A673 (cell line): ENCODE measurements around the gene C1orf74. TPM values are rescaled to one million over a fixed set of nuclear protein-coding genes. Genes with fewer than 3 reads are reported as not detected.

ENCODE experiments used
- BruUV-seq: library from RNA; stranded (reverse); fragments of 400-500 nt; replicated peaks from 2 replicates; lab custom pipeline; 2021; lab: Mats Ljungman, UMichigan
- CTCF ChIA-PET: fragments of 300-600 bp; sonication (Branson Sonifier 250); formaldehyde crosslinking; loops from one replicate; lab custom pipeline; 2022; ENCODE audit warnings: antibody characterized with exemption; lab: Charles Lee
- POLR2A ChIA-PET: fragments of 300-600 bp; sonication (Branson Sonifier 250); formaldehyde crosslinking; loops from one replicate; lab custom pipeline; 2022; ENCODE audit warnings: antibody characterized with exemption; ENCODE audit not compliant: low non-redundant PET; lab: Charles Lee
- DNase-seq: peaks from one replicate; pipeline ENCODE4 v3.0.0-alpha.2; 2015; ENCODE audit warnings: low spot score
- H3K27ac ChIP-seq: fragments of 200-600 bp; sonication (generic); 2 replicates; pipeline ENCODE4 v1.5.1; 2016; ENCODE audit warnings: mixed run types, low read depth, mild to moderate bottlenecking, mixed read lengths, antibody characterized with exemption, low read length; ENCODE audit not compliant: poor library complexity, severe bottlenecking
- H3K27me3 ChIP-seq: fragments of 200-600 bp; sonication (generic); replicated peaks from 2 replicates; pipeline ENCODE4 v1.6.1; 2017; ENCODE audit warnings: mixed run types, low read depth, mild to moderate bottlenecking, mixed read lengths, antibody characterized with exemption, low read length; ENCODE audit not compliant: insufficient read depth, poor library complexity
- H3K36me3 ChIP-seq: fragments of 200-600 bp; sonication (generic); 2 replicates; pipeline ENCODE4 v1.6.1; 2016; ENCODE audit warnings: mixed run types, mild to moderate bottlenecking, mixed read lengths, antibody characterized with exemption, low read length; ENCODE audit not compliant: insufficient read depth, poor library complexity, severe bottlenecking
- H3K4me1 ChIP-seq: fragments of 200-600 bp; sonication (generic); 2 replicates; pipeline ENCODE4 v1.6.1; 2017; ENCODE audit warnings: mixed run types, mild to moderate bottlenecking, mixed read lengths, antibody characterized with exemption, low read length; ENCODE audit not compliant: insufficient read depth, poor library complexity, severe bottlenecking
- H3K4me3 ChIP-seq: fragments of 200-600 bp; sonication (generic); 2 replicates; pipeline ENCODE4 v1.5.1; 2016; ENCODE audit warnings: low read depth, mixed run types, mild to moderate bottlenecking, mixed read lengths, low read length; ENCODE audit not compliant: poor library complexity, severe bottlenecking
- H3K9me3 ChIP-seq: fragments of 200-600 bp; sonication (generic); 2 replicates; pipeline ENCODE4 v1.6.1; 2016; ENCODE audit warnings: mixed run types, low read depth, mild to moderate bottlenecking, mixed read lengths, antibody characterized with exemption, low read length; ENCODE audit not compliant: poor library complexity, severe bottlenecking
- CTCF ChIP-seq: fragments of 300-800, 200-600 bp; sonication (generic); conservative IDR thresholded peaks from 2 replicates; pipeline ENCODE4 v1.5.1; 2017; ENCODE audit warnings: low read depth, mild to moderate bottlenecking, antibody characterized with exemption, low read length, moderate library complexity, mixed read lengths
- EZH2 ChIP-seq: fragments of 200-600 bp; sonication (generic); IDR thresholded peaks from 2 replicates; pipeline ENCODE4 v1.6.1; 2017; ENCODE audit warnings: borderline replicate concordance, low read depth, mild to moderate bottlenecking, mixed read lengths, antibody characterized with exemption, low read length; ENCODE audit not compliant: poor library complexity, severe bottlenecking
- intact Hi-C: fragments of 100-400 bp; cut with micrococcal nuclease; formaldehyde crosslinking; loops from one replicate; pipeline ENCODE4 v1.10.0; 2022; ENCODE audit not compliant: unreplicated experiment
- total RNA-seq: library from RNA; stranded (reverse); gene quantifications from 2 replicates; pipeline ENCODE4 v1.2.3, GENCODE V29; 2021

Gene C1orf74
- total RNA-seq, 1 experiment from 2014 or later = 4.2 TPM

DNA sequence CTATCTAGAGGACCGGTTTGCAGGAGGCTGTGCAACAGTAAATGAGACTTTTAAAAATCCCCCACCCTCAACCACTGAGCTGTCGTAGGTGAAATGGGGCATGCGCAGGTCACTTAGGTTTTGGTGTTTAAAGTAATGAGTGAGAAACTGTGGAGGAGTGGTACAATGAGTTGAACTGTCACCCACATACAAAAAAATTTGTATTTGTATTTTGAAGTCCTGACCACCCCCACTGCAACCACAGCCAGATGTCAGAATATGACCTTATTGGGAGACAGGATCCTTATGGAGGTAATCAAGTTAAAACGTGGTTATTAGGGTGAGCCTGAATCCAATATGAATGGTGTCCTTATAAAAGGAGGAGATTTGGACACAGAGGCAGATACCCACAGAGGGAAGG lies 23.1 kb upstream of the C1orf74 start:
- no peak for DNase-seq
- Histone ChIP-seq H3K4me1 (peaks cover 7% of the 10 kb centered on the region), H3K36me3 (no peaks in the 10 kb centered on the region), H3K27me3 (no peaks in the 10 kb centered on the region), H3K27ac (no peak overlapping the region), H3K9me3 (no peaks in the 10 kb centered on the region), H3K4me3 (no peak overlapping the region)
- intact Hi-C loops = no loop called here
- ChIA-PET CTCF (no interaction called here), POLR2A (no interaction called here)
- TF ChIP-seq EZH2 (no peak), CTCF (no peak)
- BruUV-seq = no TSS peak

DNA sequence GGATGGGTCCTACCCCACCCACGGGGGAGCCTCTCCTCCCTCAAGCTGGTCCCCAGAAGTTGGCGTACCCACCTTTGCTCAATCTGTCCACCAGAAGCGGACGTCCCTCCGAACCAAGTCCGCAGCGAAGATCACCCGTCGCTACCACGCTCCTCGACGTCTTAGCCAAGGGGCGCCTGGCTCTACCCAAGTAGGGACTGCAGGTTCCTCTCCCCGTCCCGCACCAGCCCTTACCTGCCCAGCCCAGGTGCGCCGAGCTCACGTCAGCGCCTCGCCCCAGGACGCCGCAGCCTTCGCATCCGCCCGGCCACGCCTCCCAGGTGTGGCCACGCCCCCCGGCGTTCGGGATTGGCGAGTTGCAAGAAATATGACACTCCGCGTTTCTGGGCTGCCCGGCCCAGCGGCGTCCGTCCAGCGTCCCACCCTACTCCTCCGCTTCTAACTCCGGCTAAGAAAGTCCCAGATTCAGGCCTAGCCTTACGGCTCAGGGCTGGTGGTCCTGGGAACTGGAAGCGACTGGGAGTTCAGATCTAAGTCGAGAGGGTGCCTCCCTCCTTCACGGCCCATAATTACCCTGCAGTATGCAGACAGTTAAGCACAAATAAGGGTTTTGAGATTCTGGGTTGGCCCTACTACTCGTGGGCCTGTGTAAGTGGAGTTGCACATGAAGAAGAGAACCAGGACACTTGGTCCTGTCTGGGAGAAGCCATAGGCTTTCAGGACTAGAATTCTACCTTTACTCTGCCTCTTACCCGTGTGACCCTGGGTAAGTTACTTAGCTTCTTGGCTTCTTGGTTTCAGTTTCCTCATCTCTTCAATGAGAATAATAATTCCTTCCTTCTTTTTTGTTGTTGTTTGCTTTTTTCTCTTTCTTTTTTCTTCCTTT lies 21.8 kb upstream of the C1orf74 start, which contains the start of gene IRF6:
IRF6 (minus strand) TSS at position 268 of the 886 bp plus-strand sequence. CDS start 4,729 bp downstream, outside the sequence.
- Histone ChIP-seq H3K36me3 (no peaks in the 10 kb centered on the region), H3K9me3 (no peaks in the 10 kb centered on the region), H3K27ac (no peak within 1 kb of the TSS), H3K27me3 (no peaks in the 10 kb centered on the region), H3K4me1 (peaks cover 7% of the 10 kb centered on the region), H3K4me3 (peak within 1 kb of the TSS; percentile 36)
- intact Hi-C loops = no loop called here
- CTCF ChIA-PET = interaction anchor here (0.6 kb wide), 1 partner anchor 37 kb away, joined by 3 read pairs; no protein-coding TSS in a partner anchor
- POLR2A ChIA-PET = no interaction called here
- DNase-seq = peak; percentile 86
- no TSS peak for BruUV-seq
- no peak for TF ChIP-seq CTCF
- TF ChIP-seq EZH2 = no peak

DNA sequence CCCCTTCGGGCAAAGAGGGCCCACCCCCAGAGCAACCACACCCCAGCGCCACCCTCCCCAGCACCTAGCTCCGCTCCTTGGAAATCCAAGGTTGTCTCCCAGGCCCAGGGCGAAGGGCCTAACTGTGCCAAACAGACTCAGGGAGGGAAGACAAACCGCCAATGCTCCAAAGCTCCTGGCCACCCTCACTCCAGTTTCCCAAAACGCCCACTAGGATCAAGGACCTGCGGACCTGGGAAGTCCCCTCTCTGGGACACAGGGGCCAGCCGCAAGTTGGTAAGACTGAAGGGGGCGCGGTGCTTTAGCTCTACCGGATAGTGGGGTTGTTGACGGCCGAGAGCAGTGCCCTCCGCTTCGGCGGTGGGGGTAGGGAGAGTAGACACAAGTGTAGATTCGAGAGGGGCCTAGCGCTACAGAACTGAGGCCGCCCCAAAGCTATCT lies 21.0 kb upstream of the C1orf74 start:
- H3K36me3 ChIP-seq = no peaks in the 10 kb centered on the region
- no peak for TF ChIP-seq CTCF
- BruUV-seq = no TSS peak
- POLR2A ChIA-PET = no interaction called here
- H3K27me3 ChIP-seq = no peaks in the 10 kb centered on the region
- CTCF ChIA-PET = interaction anchor here (0.6 kb wide), 1 partner anchor 36 kb away, joined by 3 read pairs; no protein-coding TSS in a partner anchor
- no peak for DNase-seq
- H3K4me1 ChIP-seq = peaks cover 7% of the 10 kb centered on the region
- H3K27ac ChIP-seq = no peak overlapping the region
- H3K4me3 ChIP-seq = peak overlapping the region; percentile 36
- H3K9me3 ChIP-seq = no peaks in the 10 kb centered on the region
- intact Hi-C loops = no loop called here
